Thymus (tissue), 11 donors: ENCODE measurements around the gene SKAP1. TPM values are rescaled to one million over a fixed set of nuclear protein-coding genes. Genes with fewer than 3 reads are reported as not detected.
"Not testable (repeated sequence)": the region's sequence is repeated elsewhere in the genome, so short reads cannot be mapped to it uniquely, and the experiment has no call there.

Experiments
- DNase-seq, 9 donors: peaks; one replicate each; pipeline ENCODE4 v3.0.0-alpha.2; 2013; ENCODE audit warnings: low spot score in 9 of 9, low read depth in 6 of 9, missing footprints in 1 of 9
- H3K27ac ChIP-seq, 2 donors: one replicate each; pipeline ENCODE4 v1.5.1; 2013; ENCODE audit warnings: control low read depth in 1 of 2, low read depth in 1 of 2, low read length in 1 of 2, mild to moderate bottlenecking in 1 of 2, moderate library complexity in 1 of 2
- H3K27me3 ChIP-seq, 2 donors: one replicate each; pipeline ENCODE4 v1.5.1; 2013; ENCODE audit warnings: low read length in 1 of 2; ENCODE audit not compliant: control insufficient read depth in 2 of 2, insufficient read depth in 1 of 2
- H3K36me3 ChIP-seq, 2 donors: one replicate each; pipeline ENCODE4 v1.5.1; 2013; ENCODE audit warnings: low read length in 1 of 2, mild to moderate bottlenecking in 1 of 2, moderate library complexity in 1 of 2; ENCODE audit not compliant: control insufficient read depth in 2 of 2, insufficient read depth in 2 of 2
- H3K4me1 ChIP-seq, 2 donors: one replicate each; pipeline ENCODE4 v1.5.1; 2013; ENCODE audit warnings: low read length in 2 of 2; ENCODE audit not compliant: control insufficient read depth in 2 of 2, insufficient read depth in 2 of 2
- H3K4me3 ChIP-seq, 2 donors: one replicate each; pipeline ENCODE4 v1.5.1; 2013; ENCODE audit warnings: low read length in 2 of 2, control low read depth in 1 of 2, mild to moderate bottlenecking in 1 of 2
- H3K9me3 ChIP-seq, 2 donors: one replicate each; pipeline ENCODE4 v1.5.1; 2013; ENCODE audit warnings: low read length in 1 of 2, mild to moderate bottlenecking in 1 of 2; ENCODE audit not compliant: control insufficient read depth in 2 of 2, insufficient read depth in 1 of 2
- WGBS: extraction: QIAGEN DNeasy Blood & Tissue Kit; methylation state at CpG from one replicate; pipeline ENCODE4 v1.1.7; 2013; 5-methylcytosine and 5-hydroxymethylcytosine counted together
- polyA plus RNA-seq: library from polyadenylated mRNA; stranded (reverse); fragments of 200-250 nt; gene quantifications from one replicate; pipeline ENCODE4 v1.2.3, GENCODE V29; 2013
- total RNA-seq: library from RNA; stranded (reverse); fragments of 120-200 nt; gene quantifications from one replicate; pipeline ENCODE4 v1.2.4, GENCODE V29; 2013
- donor health status: healthy.

The SKAP1 gene
- total and polyA plus RNA-seq, 2 donors, result 28.8 to 64.4 TPM

GRCh38 chr17:48455791-48456190 is 25.8 kb upstream of the SKAP1 start:
- Histone ChIP-seq H3K9me3 (peaks cover 0 to 8% of the 10 kb centered on the region in 2 donors), H3K27ac (no peak overlapping the region), H3K27me3 (no peaks in the 10 kb centered on the region), H3K4me1 (peaks cover 27 to 56% of the 10 kb centered on the region in 2 donors), H3K4me3 (no peak overlapping the region), H3K36me3 (no peaks in the 10 kb centered on the region)
- DNase-seq, result no peak

GRCh38 chr17:48453447-48453846 is 23.4 kb upstream of the SKAP1 start:
- DNase-seq, result peak in 6 of 9 donors; percentile 67 to 90 (median 74)
- peaks cover 0 to 8% of the 10 kb centered on the region in 2 donors for H3K9me3 ChIP-seq
- no peaks in the 10 kb centered on the region for H3K27me3 ChIP-seq
- peaks cover 27 to 56% of the 10 kb centered on the region in 2 donors for H3K4me1 ChIP-seq
- H3K4me3 ChIP-seq, result peak overlapping the region in 1 of 2 donors; percentile 23
- H3K27ac ChIP-seq, result peak overlapping the region; percentile 84 to 87
- no peaks in the 10 kb centered on the region for H3K36me3 ChIP-seq

- peaks cover 0 to 8% of the 10 kb centered on the region in 2 donors for H3K9me3 ChIP-seq
- no peaks in the 10 kb centered on the region for H3K36me3 ChIP-seq
- no peak overlapping the region for H3K27ac ChIP-seq
- peaks cover 20 to 42% of the 10 kb centered on the region in 2 donors for H3K4me1 ChIP-seq
- DNase-seq, result no peak
- H3K27me3 ChIP-seq, result no peaks in the 10 kb centered on the region
- 96% methylated on average over 2 of the region's 2 CpGs for WGBS
- no peak overlapping the region for H3K4me3 ChIP-seq
Observed at GRCh38 chr17:48451489-48451888, 21.5 kb upstream of the SKAP1 start.

- WGBS, result 98% methylated on average over 3 of the region's 3 CpGs
- not testable (repeated sequence) for H3K27me3 ChIP-seq, H3K27ac ChIP-seq, H3K36me3 ChIP-seq, H3K9me3 ChIP-seq, DNase-seq, H3K4me3 ChIP-seq
- peaks cover 17 to 38% of the 10 kb centered on the region in 2 donors for H3K4me1 ChIP-seq
Observed at GRCh38 chr17:48449335-48449734, 19.3 kb upstream of the SKAP1 start.

- Histone ChIP-seq H3K9me3 (no peaks in the 10 kb centered on the region), H3K4me3 (no peak overlapping the region), H3K27me3 (no peaks in the 10 kb centered on the region), H3K27ac (no peak overlapping the region), H3K4me1 (peaks cover 32 to 54% of the 10 kb centered on the region in 2 donors), H3K36me3 (no peaks in the 10 kb centered on the region)
- no peak for DNase-seq
- WGBS, result 86% methylated on average over 7 of the region's 7 CpGs
Observed at GRCh38 chr17:48445248-48445620, 15.2 kb upstream of the SKAP1 start.

- peak in 2 of 9 donors; percentile 41 to 70 for DNase-seq
- peak overlapping the region in 1 of 2 donors; percentile 3 for H3K27ac ChIP-seq
- peaks cover 38 to 59% of the 10 kb centered on the region in 2 donors for H3K4me1 ChIP-seq
- H3K4me3 ChIP-seq, result no peak overlapping the region
- no peaks in the 10 kb centered on the region for H3K27me3 ChIP-seq
- WGBS, result 86% methylated on average over 22 of the region's 22 CpGs
- no peaks in the 10 kb centered on the region for H3K36me3 ChIP-seq
- H3K9me3 ChIP-seq, result no peaks in the 10 kb centered on the region
Observed at GRCh38 chr17:48444516-48445247, 14.7 kb upstream of the SKAP1 start.

- WGBS, result 97% methylated on average over 5 of the region's 5 CpGs
- peaks cover 45 to 69% of the 10 kb centered on the region in 2 donors for H3K4me1 ChIP-seq
- H3K27me3 ChIP-seq, result no peaks in the 10 kb centered on the region
- H3K4me3 ChIP-seq, result no peak overlapping the region
- DNase-seq, result no peak
- H3K9me3 ChIP-seq, result no peaks in the 10 kb centered on the region
- H3K36me3 ChIP-seq, result no peaks in the 10 kb centered on the region
- no peak overlapping the region for H3K27ac ChIP-seq
Observed at GRCh38 chr17:48443712-48444111, 13.7 kb upstream of the SKAP1 start.

- no peak overlapping the region for H3K27ac ChIP-seq
- no peaks in the 10 kb centered on the region for H3K9me3 ChIP-seq
- peak in 1 of 9 donors; percentile 41 for DNase-seq
- H3K27me3 ChIP-seq, result no peaks in the 10 kb centered on the region
- 56% methylated on average over 3 of the region's 3 CpGs for WGBS
- no peak overlapping the region for H3K4me3 ChIP-seq
- no peaks in the 10 kb centered on the region for H3K36me3 ChIP-seq
- H3K4me1 ChIP-seq, result peaks cover 46 to 78% of the 10 kb centered on the region in 2 donors
Observed at GRCh38 chr17:48442819-48443218, 12.8 kb upstream of the SKAP1 start.

- peaks cover 48 to 82% of the 10 kb centered on the region in 2 donors for H3K4me1 ChIP-seq
- no peaks in the 10 kb centered on the region for H3K9me3 ChIP-seq
- H3K27ac ChIP-seq, result peak overlapping the region in 1 of 2 donors; percentile 79
- 97% methylated on average over 4 of the region's 4 CpGs for WGBS
- H3K27me3 ChIP-seq, result no peaks in the 10 kb centered on the region
- H3K4me3 ChIP-seq, result no peak overlapping the region
- H3K36me3 ChIP-seq, result no peaks in the 10 kb centered on the region
- no peak for DNase-seq
Observed at GRCh38 chr17:48441862-48442261, 11.8 kb upstream of the SKAP1 start.
